Fibroblast of villous mesenchyme (primary cell): ENCODE results near the gene CELF2. TPM values are rescaled to one million over a fixed set of nuclear protein-coding genes. Genes with fewer than 3 reads are reported as not detected.
"Not testable (repeated sequence)": the region's sequence is repeated elsewhere in the genome, so short reads cannot be mapped to it uniquely, and the experiment has no call there.

Source experiments
- DNase-seq: peaks from one replicate; pipeline ENCODE4 v3.0.0-alpha.2; 2010; ENCODE audit warnings: low read depth
- H3K4me3 ChIP-seq: 2 replicates; pipeline ENCODE4 v1.5.1; 2011; ENCODE audit warnings: low read depth, mild to moderate bottlenecking, low read length
- total RNA-seq: library from RNA; depleted of rRNA; stranded (reverse); fragments of >200 nt; gene quantifications from 2 replicates; pipeline ENCODE4 v1.2.3, GENCODE V29; 2012
- TF ChIP-seq, protein P1 (sequence below): IDR thresholded peaks from 2 replicates; pipeline ENCODE4 v1.5.1; 2012; ENCODE audit warnings: low read depth, mild to moderate bottlenecking, low read length; ENCODE audit not compliant: insufficient read depth

CELF2 gene
- total RNA-seq, 1 donor = 2.2 TPM

DNA sequence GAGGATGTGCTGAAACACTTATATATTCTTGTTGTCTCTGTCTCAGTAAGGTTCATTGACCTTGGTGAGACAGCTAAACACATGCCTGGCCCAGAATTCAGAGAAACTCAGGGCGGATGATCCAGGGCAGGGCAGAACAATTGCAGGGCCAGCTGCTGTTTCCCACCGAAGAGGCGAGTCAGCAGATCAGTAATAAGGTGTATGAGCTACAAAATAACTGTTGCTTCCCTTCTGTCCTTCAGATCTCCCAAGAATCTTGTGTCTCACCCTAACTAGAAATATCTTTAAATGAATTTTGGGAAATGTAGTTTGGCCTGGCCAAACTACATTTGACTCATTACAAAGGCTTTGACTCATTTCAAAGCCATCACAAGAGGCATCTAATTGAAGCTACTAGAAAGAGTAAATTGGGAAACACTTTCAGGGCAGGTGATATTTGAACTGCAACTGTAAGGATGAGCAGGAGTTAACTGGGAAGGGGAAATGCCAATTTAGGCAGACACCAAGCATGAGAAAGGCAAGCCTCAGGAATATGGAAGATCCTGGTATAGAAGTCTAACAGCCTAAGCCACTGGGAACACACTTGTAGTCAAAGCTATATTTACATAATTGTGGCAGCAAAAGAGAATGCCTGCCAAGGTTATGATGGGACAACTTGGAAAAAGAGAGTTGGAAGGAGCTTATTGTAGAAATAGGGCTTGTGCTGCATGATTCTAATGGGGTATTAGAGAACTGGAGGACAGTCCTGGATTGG is 24.5 kb upstream of the CELF2 start:
- TF ChIP-seq, protein P1, sequence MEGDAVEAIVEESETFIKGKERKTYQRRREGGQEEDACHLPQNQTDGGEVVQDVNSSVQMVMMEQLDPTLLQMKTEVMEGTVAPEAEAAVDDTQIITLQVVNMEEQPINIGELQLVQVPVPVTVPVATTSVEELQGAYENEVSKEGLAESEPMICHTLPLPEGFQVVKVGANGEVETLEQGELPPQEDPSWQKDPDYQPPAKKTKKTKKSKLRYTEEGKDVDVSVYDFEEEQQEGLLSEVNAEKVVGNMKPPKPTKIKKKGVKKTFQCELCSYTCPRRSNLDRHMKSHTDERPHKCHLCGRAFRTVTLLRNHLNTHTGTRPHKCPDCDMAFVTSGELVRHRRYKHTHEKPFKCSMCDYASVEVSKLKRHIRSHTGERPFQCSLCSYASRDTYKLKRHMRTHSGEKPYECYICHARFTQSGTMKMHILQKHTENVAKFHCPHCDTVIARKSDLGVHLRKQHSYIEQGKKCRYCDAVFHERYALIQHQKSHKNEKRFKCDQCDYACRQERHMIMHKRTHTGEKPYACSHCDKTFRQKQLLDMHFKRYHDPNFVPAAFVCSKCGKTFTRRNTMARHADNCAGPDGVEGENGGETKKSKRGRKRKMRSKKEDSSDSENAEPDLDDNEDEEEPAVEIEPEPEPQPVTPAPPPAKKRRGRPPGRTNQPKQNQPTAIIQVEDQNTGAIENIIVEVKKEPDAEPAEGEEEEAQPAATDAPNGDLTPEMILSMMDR = no peak
- no peak for DNase-seq
- no peak overlapping the region for H3K4me3 ChIP-seq

GRCh38 chr10:10993785-10994184 is 23.9 kb upstream of the CELF2 start:
- DNase-seq = no peak
- no peak overlapping the region for H3K4me3 ChIP-seq
- TF ChIP-seq, protein P1 = no peak

- TF ChIP-seq, protein P1 = no peak
- no peak for DNase-seq
- H3K4me3 ChIP-seq = no peak overlapping the region
Observed at GRCh38 chr10:10994360-10994759, 23.3 kb upstream of the CELF2 start.

GRCh38 chr10:10995120-10995519 is 22.6 kb upstream of the CELF2 start:
- no peak for DNase-seq
- TF ChIP-seq, protein P1 = no peak
- H3K4me3 ChIP-seq = no peak overlapping the region

- TF ChIP-seq, protein P1 = no peak
- no peak overlapping the region for H3K4me3 ChIP-seq
- DNase-seq = no peak
Observed at GRCh38 chr10:10996966-10997620, 20.6 kb upstream of the CELF2 start.

DNA sequence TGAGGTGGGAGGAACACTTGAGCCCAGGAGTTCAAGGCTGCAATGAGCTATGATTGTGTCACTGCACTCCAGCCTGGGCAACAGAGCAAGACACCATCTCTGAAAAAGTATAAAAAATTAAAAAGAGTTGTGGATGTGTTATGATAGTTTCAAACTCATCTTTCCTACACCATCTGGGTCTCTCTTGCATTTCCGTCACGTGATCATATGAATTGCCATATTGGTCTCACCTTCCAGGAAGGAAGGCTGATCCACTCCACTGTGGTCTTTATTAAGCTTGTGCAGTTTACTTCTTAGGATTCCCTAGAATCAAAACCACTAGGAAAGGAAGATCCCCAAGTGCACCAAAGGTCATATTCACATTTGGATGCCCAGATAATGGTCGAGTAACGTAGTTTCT is 18.2 kb upstream of the CELF2 start:
- not testable (repeated sequence) for H3K4me3 ChIP-seq, DNase-seq

DNA sequence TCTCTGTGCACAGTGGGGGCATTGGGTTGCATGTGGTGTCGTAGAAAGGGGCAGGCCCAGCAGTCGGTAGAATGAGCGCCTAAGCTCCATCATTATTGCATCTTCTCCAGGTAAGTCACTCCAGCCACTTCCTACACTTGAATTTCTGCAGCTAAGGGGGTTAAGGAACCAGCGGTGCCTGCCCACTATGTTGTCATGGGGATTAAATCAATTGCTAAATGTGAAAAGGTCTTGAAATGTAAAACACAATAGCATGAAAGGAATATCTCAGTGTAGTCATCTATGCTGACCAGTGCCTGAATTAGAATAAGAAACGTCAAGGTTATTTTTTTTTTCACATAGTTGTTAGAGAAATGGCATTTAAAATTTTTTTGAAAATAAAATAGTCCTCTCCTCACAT is 15.2 kb upstream of the CELF2 start:
- TF ChIP-seq, protein P1 = no peak
- no peak overlapping the region for H3K4me3 ChIP-seq
- no peak for DNase-seq
